Keratinocyte (primary cell): ENCODE data around the gene CD109. TPM values are rescaled to one million over a fixed set of nuclear protein-coding genes. Genes with fewer than 3 reads are reported as not detected.
"Not testable (repeated sequence)": the region's sequence is repeated elsewhere in the genome, so short reads cannot be mapped to it uniquely, and the experiment has no call there.

Experiments used
- DNase-seq: peaks from one replicate; pipeline ENCODE4 v3.0.0-alpha.2; 2011; ENCODE audit warnings: low read depth, missing footprints, low spot score
- FAIRE-seq: peaks from 2 replicates; lab custom pipeline; 2011; peaks lifted over from hg19 to GRCh38; lab: Jason Lieb, UNC
- H2AFZ ChIP-seq: 2 replicates; pipeline ENCODE4 v1.6.0; 2012; ENCODE audit warnings: low read length, control low read depth, inconsistent platforms; ENCODE audit not compliant: control insufficient read depth
- H3K27ac ChIP-seq: 2 replicates; pipeline ENCODE4 v1.5.1; 2011; ENCODE audit warnings: low read length; ENCODE audit not compliant: control insufficient read depth, insufficient read depth
- H3K27me3 ChIP-seq: 3 replicates; pipeline ENCODE4 v1.6.0; 2011; ENCODE audit warnings: low read length; ENCODE audit not compliant: control insufficient read depth, insufficient read depth; ENCODE audit errors: extremely low read depth
- H3K36me3 ChIP-seq, 2 experiments: 2 replicates in 1 of 2; 3 replicates in 1 of 2; pipeline ENCODE4 v1.5.1; 2011; ENCODE audit warnings: low read length in 2 of 2, mild to moderate bottlenecking in 1 of 2; ENCODE audit not compliant: control insufficient read depth in 2 of 2, insufficient read depth in 2 of 2; ENCODE audit errors: extremely low read depth in 1 of 2
- H3K4me1 ChIP-seq: 3 replicates; pipeline ENCODE4 v1.5.1; 2011; ENCODE audit warnings: low read length; ENCODE audit not compliant: control insufficient read depth, insufficient read depth; ENCODE audit errors: extremely low read depth
- H3K4me2 ChIP-seq: 3 replicates; pipeline ENCODE4 v1.6.0; 2011; ENCODE audit warnings: low read depth, low read length; ENCODE audit not compliant: control insufficient read depth, insufficient read depth; ENCODE audit errors: extremely low read depth
- H3K4me3 ChIP-seq, 3 experiments: fragments of 200-600 bp in 1 of 3; sonication (generic) in 1 of 3; 2 replicates in 2 of 3; 3 replicates in 1 of 3; pipeline ENCODE4 v1.5.1; 2011 to 2016; ENCODE audit warnings: low read length in 3 of 3, mild to moderate bottlenecking in 3 of 3, control low read depth in 2 of 3, inconsistent platforms in 1 of 3, low read depth in 1 of 3, mixed read lengths in 1 of 3, mixed run types in 1 of 3, moderate library complexity in 1 of 3; ENCODE audit not compliant: control insufficient read depth in 2 of 3, insufficient read depth in 2 of 3; ENCODE audit errors: extremely low read depth in 1 of 3
- H3K79me2 ChIP-seq: 2 replicates; pipeline ENCODE4 v1.6.0; 2012; ENCODE audit warnings: low read length; ENCODE audit not compliant: control insufficient read depth, insufficient read depth
- H3K9ac ChIP-seq: 3 replicates; pipeline ENCODE4 v1.6.0; 2011; ENCODE audit warnings: low read length; ENCODE audit not compliant: control insufficient read depth, insufficient read depth; ENCODE audit errors: extremely low read depth
- H3K9me1 ChIP-seq: 3 replicates; pipeline ENCODE4 v1.6.0; 2011; ENCODE audit warnings: low read length; ENCODE audit not compliant: control insufficient read depth, insufficient read depth; ENCODE audit errors: extremely low read depth
- H3K9me3 ChIP-seq: 2 replicates; pipeline ENCODE4 v1.5.1; 2012; ENCODE audit warnings: low read depth, low read length; ENCODE audit not compliant: control insufficient read depth
- H4K20me1 ChIP-seq: 3 replicates; pipeline ENCODE4 v1.6.0; 2011; ENCODE audit warnings: low read length; ENCODE audit not compliant: control insufficient read depth, insufficient read depth; ENCODE audit errors: extremely low read depth
- EZH2 ChIP-seq: IDR thresholded peaks from one replicate; pipeline ENCODE4 v1.6.1; 2012; ENCODE audit warnings: inconsistent platforms, mild to moderate bottlenecking, low read length, moderate library complexity
- dilution Hi-C: fragments of 300-500 bp; cut with MboI; formaldehyde crosslinking; loops from one replicate; pipeline ENCODE4 v1.7.0; 2020; ENCODE audit warnings: low sequenced_read_pairs; ENCODE audit not compliant: extremely low pct_ligation_motif_present
- polyA plus RNA-seq, 5 experiments: library from polyadenylated mRNA; depleted of rRNA in 3 of 5; stranded (reverse) in 3 of 5; stranded (forward) in 1 of 5; unstranded in 1 of 5; fragments of >200 nt; gene quantifications; 1 replicate in 1 of 5; 2 replicates in 3 of 5; 3 replicates in 1 of 5; pipeline versions ENCODE4 v1.2.1 to v1.2.3, GENCODE V29; 2011 to 2012; ENCODE audit warnings: missing spikeins in 2 of 5, low read depth in 1 of 5, low replicate concordance in 1 of 5
- TF ChIP-seq, protein P1 (sequence below), 3 experiments: IDR thresholded peaks in 1 of 3; conservative IDR thresholded peaks in 1 of 3; optimal IDR thresholded peaks in 1 of 3; 2 replicates in 2 of 3; 3 replicates in 1 of 3; pipeline versions ENCODE3 to v1.5.1; 2011; ENCODE audit warnings: low read length in 3 of 3, mild to moderate bottlenecking in 3 of 3, moderate library complexity in 2 of 3, control low read depth in 1 of 3, inconsistent platforms in 1 of 3; ENCODE audit not compliant: insufficient read depth in 2 of 3; ENCODE audit errors: extremely low read depth in 1 of 3

CD109 gene
- polyA plus RNA-seq, 1 donor (not counting 4 experiments of a cell fraction or from before 2014, with no cell fraction given) = 58.2 TPM

DNA sequence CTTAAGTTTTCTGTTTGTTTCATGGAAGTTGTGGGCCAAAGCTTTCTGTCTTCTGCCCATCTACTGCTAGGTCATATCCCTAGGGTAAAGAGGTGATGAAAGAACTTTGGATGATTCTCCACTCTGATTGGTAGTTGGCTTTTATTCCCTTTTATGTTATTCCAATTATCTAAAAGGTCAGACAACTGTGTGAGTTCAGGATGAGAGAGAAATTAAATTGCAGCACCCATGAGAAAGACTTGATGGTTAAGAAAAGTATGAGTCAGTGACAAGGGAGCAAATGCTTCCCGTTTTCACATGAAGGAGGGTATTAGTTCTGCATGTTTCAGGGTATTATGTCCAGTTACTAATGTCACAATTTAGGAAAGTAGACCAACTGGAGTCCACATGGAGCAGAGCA is 136.3 kb downstream of the CD109 start:
- no peak overlapping the region for H3K4me3 ChIP-seq
- no peaks in the 10 kb centered on the region for H4K20me1 ChIP-seq
- peaks cover 6 to 7% of the 10 kb centered on the region in 2 experiments for H3K36me3 ChIP-seq
- FAIRE-seq (no peak), DNase-seq (no peak)
- TF ChIP-seq EZH2 = no peak
- TF ChIP-seq, protein P1, sequence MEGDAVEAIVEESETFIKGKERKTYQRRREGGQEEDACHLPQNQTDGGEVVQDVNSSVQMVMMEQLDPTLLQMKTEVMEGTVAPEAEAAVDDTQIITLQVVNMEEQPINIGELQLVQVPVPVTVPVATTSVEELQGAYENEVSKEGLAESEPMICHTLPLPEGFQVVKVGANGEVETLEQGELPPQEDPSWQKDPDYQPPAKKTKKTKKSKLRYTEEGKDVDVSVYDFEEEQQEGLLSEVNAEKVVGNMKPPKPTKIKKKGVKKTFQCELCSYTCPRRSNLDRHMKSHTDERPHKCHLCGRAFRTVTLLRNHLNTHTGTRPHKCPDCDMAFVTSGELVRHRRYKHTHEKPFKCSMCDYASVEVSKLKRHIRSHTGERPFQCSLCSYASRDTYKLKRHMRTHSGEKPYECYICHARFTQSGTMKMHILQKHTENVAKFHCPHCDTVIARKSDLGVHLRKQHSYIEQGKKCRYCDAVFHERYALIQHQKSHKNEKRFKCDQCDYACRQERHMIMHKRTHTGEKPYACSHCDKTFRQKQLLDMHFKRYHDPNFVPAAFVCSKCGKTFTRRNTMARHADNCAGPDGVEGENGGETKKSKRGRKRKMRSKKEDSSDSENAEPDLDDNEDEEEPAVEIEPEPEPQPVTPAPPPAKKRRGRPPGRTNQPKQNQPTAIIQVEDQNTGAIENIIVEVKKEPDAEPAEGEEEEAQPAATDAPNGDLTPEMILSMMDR (optimal IDR thresholded peaks at IDR 0.05 in 1 of 3, IDR thresholded peaks at IDR 0.05 in 1 of 3, conservative IDR thresholded peaks at IDR 0.05 in 1 of 3; ENCODE audit: extremely low read depth in 1 of 3, insufficient read depth in 2 of 3, low read length in 3 of 3) = no peak
- dilution Hi-C loops = no loop called here
- H3K27me3 ChIP-seq = no peaks in the 10 kb centered on the region
- no peaks in the 10 kb centered on the region for H3K79me2 ChIP-seq
- H3K4me2 ChIP-seq = no peak overlapping the region
- H2AFZ ChIP-seq = no peak overlapping the region
- H3K27ac ChIP-seq = no peak overlapping the region
- H3K9me1 ChIP-seq = no peaks in the 10 kb centered on the region
- no peaks in the 10 kb centered on the region for H3K9me3 ChIP-seq
- H3K9ac ChIP-seq = no peak overlapping the region
- no peaks in the 10 kb centered on the region for H3K4me1 ChIP-seq

DNA sequence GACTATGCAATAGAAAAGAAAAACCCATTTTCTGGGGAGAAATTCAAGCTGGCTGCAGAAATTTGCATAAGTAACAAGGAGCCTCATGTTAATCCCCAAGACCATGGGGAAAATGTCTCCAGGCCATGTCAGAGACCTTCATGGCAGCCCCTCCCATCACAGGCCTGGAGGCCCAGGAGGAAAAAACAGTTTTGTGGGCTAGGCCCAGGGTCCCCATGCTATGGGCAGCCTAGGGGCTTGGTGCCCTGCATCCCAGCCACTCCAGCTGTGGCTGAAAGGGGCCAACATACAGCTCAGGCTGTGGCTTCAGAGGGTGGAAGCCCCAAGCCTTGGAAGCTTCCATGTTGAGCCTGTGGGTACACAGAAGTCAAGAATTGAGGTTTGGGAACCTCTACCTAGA is 148.7 kb downstream of the CD109 start:
- H3K4me2 ChIP-seq, H3K27ac ChIP-seq, H2AFZ ChIP-seq, FAIRE-seq, H4K20me1 ChIP-seq, H3K36me3 ChIP-seq, H3K9ac ChIP-seq, H3K9me1 ChIP-seq, dilution Hi-C loops, H3K79me2 ChIP-seq, H3K9me3 ChIP-seq, H3K4me3 ChIP-seq, H3K4me1 ChIP-seq, H3K27me3 ChIP-seq, DNase-seq: not testable (repeated sequence)

DNA sequence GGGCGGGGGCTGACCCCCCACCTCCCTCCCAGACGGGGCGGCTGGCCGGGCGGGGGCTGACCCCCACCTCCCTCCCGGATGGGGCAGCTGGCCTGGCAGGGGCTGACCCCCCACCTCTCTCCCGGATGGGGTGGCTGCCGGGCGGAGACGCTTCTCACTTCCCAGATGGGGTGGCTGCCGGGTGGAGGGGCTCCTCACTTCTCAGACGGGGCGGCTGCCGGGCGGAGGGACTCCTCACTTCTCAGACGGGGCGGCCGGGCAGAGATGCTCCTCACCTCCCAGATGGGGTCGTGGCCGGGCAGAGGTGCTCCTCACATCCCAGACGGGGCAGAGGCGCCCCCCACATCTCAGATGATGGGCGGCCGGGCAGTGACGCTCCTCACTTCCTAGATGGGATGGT is 155.0 kb downstream of the CD109 start:
- H3K4me3 ChIP-seq, H2AFZ ChIP-seq, dilution Hi-C loops, H3K4me2 ChIP-seq, H3K9me3 ChIP-seq, H3K27ac ChIP-seq, H3K27me3 ChIP-seq, H3K36me3 ChIP-seq, H4K20me1 ChIP-seq, DNase-seq, H3K9me1 ChIP-seq, H3K9ac ChIP-seq, H3K79me2 ChIP-seq, FAIRE-seq, H3K4me1 ChIP-seq: not testable (repeated sequence)
